Stomach smooth muscle (tissue), 2 donors: ENCODE results near the gene NCR3LG1.

ENCODE experiments used
- H3K27ac ChIP-seq: one replicate; pipeline ENCODE4 v1.7.0; 2013; ENCODE audit warnings: mild to moderate bottlenecking, low read length, inconsistent platforms
- H3K27me3 ChIP-seq, 2 donors: one replicate each; pipeline ENCODE4 v1.7.0; 2013; ENCODE audit warnings: low read length in 2 of 2; ENCODE audit not compliant: insufficient read depth in 2 of 2, control insufficient read depth in 1 of 2
- H3K36me3 ChIP-seq, 2 donors: one replicate each; pipeline ENCODE4 v1.7.0; 2013; ENCODE audit warnings: low read length in 2 of 2; ENCODE audit not compliant: control insufficient read depth in 2 of 2, insufficient read depth in 2 of 2
- H3K4me1 ChIP-seq: one replicate; pipeline ENCODE4 v1.7.0; 2013; ENCODE audit warnings: low read length; ENCODE audit not compliant: control insufficient read depth, insufficient read depth
- H3K4me3 ChIP-seq, 2 donors: one replicate each; pipeline ENCODE4 v1.7.0; 2013; ENCODE audit warnings: low read length in 2 of 2
- H3K9ac ChIP-seq, 2 donors: one replicate each; pipeline ENCODE4 v1.7.0; 2013; ENCODE audit warnings: low read length in 2 of 2, mild to moderate bottlenecking in 1 of 2
- H3K9me3 ChIP-seq, 2 donors: one replicate each; pipeline ENCODE4 v1.7.0; 2013; ENCODE audit warnings: low read length in 2 of 2; ENCODE audit not compliant: control insufficient read depth in 2 of 2
- donor health status: healthy.
- donor health status: Pancreatic carcinoma.

The NCR3LG1 gene, protein sequence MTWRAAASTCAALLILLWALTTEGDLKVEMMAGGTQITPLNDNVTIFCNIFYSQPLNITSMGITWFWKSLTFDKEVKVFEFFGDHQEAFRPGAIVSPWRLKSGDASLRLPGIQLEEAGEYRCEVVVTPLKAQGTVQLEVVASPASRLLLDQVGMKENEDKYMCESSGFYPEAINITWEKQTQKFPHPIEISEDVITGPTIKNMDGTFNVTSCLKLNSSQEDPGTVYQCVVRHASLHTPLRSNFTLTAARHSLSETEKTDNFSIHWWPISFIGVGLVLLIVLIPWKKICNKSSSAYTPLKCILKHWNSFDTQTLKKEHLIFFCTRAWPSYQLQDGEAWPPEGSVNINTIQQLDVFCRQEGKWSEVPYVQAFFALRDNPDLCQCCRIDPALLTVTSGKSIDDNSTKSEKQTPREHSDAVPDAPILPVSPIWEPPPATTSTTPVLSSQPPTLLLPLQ

DNA sequence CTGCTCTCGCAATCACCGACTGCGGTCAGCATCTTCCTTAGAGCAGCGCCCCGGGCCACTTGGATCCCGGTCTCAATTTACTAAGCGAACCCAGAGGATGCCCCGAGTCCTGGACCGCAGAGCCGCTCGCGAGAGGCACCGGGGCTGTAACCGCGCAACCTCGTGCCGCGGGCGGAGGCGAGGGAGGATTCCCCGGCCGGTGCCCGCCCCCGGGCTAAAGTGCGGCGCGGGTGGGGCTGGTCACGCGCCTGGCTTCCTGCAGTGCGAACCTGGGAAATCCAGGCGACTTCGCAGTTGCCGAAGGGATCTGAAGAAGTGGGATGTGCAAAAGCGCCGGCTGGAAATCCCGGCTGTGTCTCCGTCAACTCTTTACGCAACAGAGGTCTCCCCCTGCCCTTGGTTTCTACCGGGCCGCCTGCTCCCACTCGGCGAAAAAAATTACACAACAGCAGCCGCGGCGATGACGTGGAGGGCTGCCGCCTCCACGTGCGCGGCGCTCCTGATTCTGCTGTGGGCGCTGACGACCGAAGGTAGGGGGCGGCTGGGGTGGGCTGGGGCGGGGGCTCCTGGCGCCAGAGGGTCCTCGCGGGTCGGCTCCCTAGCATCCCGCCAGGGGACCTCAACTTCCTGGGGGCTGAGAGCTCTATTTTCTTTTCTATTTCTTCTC is at the start of gene NCR3LG1:
NCR3LG1 (plus strand) TSS at position 291 of the 667 bp plus-strand sequence; CDS start at position 461, 170 bp downstream.
- no peaks in the 10 kb centered on the region for H3K36me3 ChIP-seq
- H3K4me1 ChIP-seq, result peaks cover 6% of the 10 kb centered on the region
- H3K9me3 ChIP-seq, result no peaks in the 10 kb centered on the region
- H3K9ac ChIP-seq, result peak within 1 kb of the TSS; percentile 42 to 72
- no peaks in the 10 kb centered on the region for H3K27me3 ChIP-seq
- H3K4me3 ChIP-seq, result peak within 1 kb of the TSS; percentile 82 to 91
- peak within 1 kb of the TSS; percentile 69 for H3K27ac ChIP-seq

DNA sequence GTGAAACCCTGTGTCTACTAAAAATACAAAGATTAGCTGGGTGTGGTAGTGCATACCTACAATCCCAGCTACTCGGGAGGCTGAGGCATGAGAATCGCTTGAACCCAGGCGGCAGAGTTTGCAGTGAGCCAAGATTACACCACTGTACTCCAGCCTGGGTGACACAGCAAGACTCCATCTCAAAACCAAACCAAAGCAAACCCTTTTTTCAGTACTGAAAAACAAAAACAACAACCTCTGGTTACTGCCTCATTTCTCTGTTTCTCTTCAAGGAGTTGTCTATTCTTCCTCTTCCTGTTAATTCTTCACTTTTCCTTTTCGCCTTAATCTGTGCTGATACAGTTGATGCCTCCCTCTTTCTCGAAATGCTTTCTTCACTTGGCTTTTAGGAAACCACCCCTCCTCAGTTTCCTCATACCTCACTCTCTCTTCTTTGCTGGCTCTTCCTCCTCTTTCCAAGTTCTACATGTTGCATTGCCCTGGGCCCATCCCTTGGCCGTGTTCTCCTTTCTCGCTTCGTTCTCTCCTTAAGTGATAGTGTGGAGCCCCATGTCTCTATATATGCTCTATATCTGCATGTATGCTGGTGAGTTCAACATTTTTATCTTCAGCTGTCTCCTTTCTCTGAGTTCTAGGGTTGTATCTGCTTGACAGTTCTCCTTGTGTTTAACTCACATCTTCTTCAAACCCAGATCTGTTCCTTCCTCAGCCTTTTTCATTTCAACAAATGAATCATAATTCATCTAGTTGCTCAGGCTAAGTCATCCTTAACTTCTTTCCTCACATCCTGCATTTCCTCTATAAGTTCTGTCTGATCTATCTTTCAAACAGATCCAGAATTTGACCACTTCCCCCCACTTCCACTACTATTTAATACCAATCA is 38.0 kb upstream of the NCR3LG1 start:
- no peak overlapping the region for H3K4me3 ChIP-seq
- H3K27me3 ChIP-seq, result no peaks in the 10 kb centered on the region
- H3K9ac ChIP-seq, result no peak overlapping the region
- no peak overlapping the region for H3K27ac ChIP-seq
- H3K36me3 ChIP-seq, result peaks cover 11 to 36% of the 10 kb centered on the region in 2 donors
- H3K9me3 ChIP-seq, result no peaks in the 10 kb centered on the region
- H3K4me1 ChIP-seq, result no peaks in the 10 kb centered on the region

DNA sequence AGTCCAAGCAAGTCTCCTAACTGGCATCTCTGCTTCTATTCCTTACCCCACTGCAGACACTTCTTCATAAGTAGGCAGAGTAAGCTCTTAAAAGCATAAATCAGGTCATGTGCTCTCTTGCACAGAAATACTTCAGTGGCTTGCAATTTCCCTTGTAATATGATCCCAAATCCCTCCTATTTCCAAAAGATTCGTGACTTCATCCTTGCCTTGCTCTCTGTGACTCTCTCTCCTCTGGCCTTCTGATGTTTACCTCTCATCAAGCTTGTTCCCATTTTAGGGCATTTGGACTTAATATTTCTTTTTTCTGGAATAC is 37.4 kb upstream of the NCR3LG1 start:
- Histone ChIP-seq H3K27me3 (no peaks in the 10 kb centered on the region), H3K27ac (no peak overlapping the region), H3K4me3 (no peak overlapping the region), H3K4me1 (no peaks in the 10 kb centered on the region), H3K36me3 (peaks cover 11 to 39% of the 10 kb centered on the region in 2 donors), H3K9me3 (no peaks in the 10 kb centered on the region), H3K9ac (no peak overlapping the region)

DNA sequence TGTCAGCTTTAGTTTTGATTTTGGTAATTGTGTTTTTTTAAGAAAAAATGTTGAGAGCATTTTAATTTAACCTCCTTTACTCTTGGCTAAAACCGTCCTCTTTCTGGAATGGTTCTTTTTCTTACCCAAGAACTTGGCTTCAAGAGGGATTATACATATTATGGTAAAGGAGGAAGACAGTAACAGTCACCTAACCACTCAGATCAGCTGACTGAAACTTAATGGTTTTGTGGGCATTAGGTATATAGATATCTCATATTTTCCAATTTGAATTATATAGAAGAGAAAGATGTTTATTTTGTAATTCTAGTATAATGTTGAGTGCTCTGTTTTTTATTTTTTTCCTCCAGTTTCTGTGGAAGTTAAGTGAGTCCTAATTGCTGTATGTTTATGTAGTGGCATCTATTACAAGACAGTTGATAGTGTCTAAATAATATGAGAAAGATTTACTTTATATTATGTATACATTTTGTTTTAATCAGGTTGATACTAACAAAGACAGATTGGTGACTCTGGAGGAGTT is 36.6 kb upstream of the NCR3LG1 start:
- H3K27ac ChIP-seq, result no peak overlapping the region
- peaks cover 10 to 35% of the 10 kb centered on the region in 2 donors for H3K36me3 ChIP-seq

DNA sequence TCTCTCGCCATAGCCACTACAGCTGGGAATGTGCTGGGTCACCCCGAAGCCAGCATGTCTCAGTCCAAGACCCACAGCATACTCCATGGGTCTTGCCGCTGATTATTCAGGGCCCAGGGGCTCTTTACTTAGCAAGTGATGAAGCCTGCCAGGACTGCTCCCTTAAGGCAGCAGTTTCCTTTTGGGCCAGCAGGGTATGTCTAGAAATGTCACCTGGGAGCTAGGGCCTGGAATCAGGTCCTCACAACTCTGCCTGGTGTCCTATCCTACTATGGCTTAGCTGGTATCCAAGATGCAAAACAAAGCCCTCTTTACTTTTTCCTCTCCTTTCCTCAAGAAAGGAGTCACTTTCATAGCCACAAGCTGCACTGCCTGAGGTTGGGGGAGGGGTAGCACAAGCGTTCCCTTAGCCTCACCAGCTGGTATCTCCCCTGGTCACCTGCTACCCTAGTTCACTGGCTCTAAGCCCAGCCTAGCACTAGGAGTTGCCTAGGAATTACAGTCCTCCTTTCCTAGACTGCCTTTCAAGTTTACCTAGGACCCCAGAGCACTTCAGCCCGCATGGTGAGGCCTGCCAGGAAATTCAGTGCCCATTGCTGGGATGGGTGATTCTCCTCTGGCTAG is 22.6 kb upstream of the NCR3LG1 start:
- Histone ChIP-seq H3K4me1 (no peaks in the 10 kb centered on the region), H3K4me3 (no peak overlapping the region), H3K9ac (no peak overlapping the region), H3K27ac (no peak overlapping the region), H3K9me3 (no peaks in the 10 kb centered on the region), H3K27me3 (no peaks in the 10 kb centered on the region), H3K36me3 (peaks cover 11 to 12% of the 10 kb centered on the region in 2 donors)

More for the DNA sequence above, 36.6 kb upstream of the NCR3LG1 start:
- Histone ChIP-seq H3K4me1 (no peaks in the 10 kb centered on the region), H3K4me3 (no peak overlapping the region), H3K27me3 (no peaks in the 10 kb centered on the region), H3K9me3 (no peaks in the 10 kb centered on the region), H3K9ac (no peak overlapping the region)

DNA sequence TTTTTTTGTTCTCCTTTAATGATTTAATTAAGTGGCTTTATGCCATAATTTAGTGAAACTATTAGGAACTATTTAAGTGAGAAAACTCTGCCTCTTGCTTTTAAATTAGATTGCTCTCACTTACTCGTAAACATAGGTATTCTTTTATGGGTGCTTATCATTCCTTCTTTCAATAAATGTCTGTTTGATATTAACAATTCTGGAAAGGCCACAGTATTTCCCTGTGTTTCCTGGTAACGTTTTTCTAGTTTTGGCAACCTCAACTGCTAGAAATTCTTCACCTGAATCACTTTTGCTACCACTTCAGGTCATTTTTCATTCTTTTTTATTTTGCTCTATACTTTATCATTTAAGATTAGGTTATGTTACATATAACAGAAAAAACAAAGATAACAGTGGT is 19.9 kb upstream of the NCR3LG1 start:
- Histone ChIP-seq H3K4me3 (no peak overlapping the region), H3K36me3 (peaks cover 10 to 13% of the 10 kb centered on the region in 2 donors), H3K9ac (no peak overlapping the region), H3K9me3 (no peaks in the 10 kb centered on the region), H3K27me3 (no peaks in the 10 kb centered on the region), H3K27ac (no peak overlapping the region), H3K4me1 (no peaks in the 10 kb centered on the region)

DNA sequence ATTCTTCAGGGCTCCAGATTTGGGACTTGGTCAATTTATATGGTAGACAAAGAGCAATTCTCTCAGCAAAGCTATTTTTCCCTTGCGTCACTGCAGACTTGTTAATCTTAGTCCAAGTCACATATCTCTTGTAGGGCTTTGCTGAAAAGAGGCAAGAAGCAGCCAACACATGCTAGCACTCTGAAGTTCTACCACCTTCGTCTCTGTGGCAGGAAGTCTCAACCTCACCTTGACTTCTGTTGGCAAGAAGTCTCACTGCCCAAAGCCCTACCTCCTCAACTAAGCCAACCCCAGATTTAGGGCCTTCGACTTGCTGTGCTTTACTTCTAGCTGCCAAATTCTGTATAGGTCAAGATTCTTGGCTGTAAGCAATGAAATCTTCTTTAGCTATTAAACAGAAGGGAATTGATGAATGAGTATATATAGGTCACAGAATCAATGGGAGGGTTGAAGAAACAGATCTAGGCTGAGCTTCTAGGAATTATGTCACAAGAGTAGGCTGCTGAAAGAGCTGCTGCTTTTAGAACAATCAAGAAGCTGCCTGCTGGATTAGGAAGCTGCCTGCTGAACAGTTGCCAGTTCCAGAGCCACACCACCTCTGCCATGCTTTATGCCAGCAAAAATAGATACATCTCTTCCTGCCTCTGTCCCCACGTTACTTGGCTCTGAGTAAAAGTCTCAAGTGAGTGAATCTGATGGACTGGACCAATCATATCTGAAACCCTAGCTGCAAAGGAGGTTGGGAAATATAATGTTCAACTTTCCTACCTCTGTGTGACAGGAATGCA is 17.6 kb upstream of the NCR3LG1 start:
- Histone ChIP-seq H3K4me3 (no peak overlapping the region), H3K27me3 (no peaks in the 10 kb centered on the region), H3K27ac (no peak overlapping the region), H3K9ac (no peak overlapping the region), H3K9me3 (no peaks in the 10 kb centered on the region), H3K36me3 (peaks cover 9 to 13% of the 10 kb centered on the region in 2 donors), H3K4me1 (no peaks in the 10 kb centered on the region)

DNA sequence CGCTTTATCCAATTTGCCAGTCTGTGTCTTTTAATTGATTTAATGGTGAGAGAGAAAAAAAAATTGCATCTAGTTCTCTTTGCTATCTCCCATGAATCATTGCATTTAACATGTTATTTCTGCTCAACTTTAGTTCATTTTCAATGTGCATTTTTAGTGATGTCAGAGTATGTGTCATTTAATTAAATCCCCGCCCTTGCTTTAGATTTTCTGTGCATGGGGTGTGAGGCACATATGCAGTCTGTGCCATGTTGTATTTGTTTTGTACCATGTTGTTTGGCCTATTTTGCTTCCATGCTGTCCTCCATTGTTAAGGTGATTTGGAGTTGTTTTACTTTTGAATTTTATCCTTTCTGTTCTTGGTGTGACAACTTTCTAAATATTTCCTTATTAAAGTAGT is 8.3 kb upstream of the NCR3LG1 start:
- no peak overlapping the region for H3K4me3 ChIP-seq
- no peak overlapping the region for H3K9ac ChIP-seq
- no peaks in the 10 kb centered on the region for H3K4me1 ChIP-seq
- H3K36me3 ChIP-seq, result no peaks in the 10 kb centered on the region
- H3K27me3 ChIP-seq, result no peaks in the 10 kb centered on the region
- H3K27ac ChIP-seq, result no peak overlapping the region
- H3K9me3 ChIP-seq, result no peaks in the 10 kb centered on the region

DNA sequence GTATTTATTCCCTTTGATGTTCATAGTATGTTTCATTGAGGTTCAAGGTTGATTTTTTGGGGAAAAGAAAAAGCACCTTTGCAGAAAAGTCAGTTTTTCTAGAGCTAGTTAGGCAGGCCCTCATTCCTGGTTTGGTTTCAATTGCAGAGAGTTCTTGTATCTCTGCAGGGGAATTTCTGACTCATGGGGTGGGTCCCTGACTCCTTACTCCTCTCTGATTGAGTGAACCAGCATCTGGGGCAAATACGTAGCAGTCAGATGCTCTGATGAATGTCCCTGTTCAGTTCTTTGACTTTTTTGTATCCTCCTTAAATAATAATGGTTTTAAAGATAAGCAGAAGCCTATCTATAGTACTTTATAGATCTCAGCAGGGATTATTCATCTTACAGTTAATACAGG is 7.7 kb upstream of the NCR3LG1 start:
- Histone ChIP-seq H3K36me3 (no peaks in the 10 kb centered on the region), H3K9me3 (no peaks in the 10 kb centered on the region), H3K27me3 (no peaks in the 10 kb centered on the region), H3K9ac (no peak overlapping the region), H3K4me3 (no peak overlapping the region), H3K27ac (no peak overlapping the region), H3K4me1 (no peaks in the 10 kb centered on the region)
